Kidney capillary endothelial cell (primary cell): ENCODE results near the gene GABRP.
A peak's percentile ranks its signal among the peaks of the same experiment; 100 is the strongest.
"Not testable (repeated sequence)": the region's sequence is repeated elsewhere in the genome, so short reads cannot be mapped to it uniquely, and the experiment has no call there.

Source experiments
- DNase-seq: peaks from one replicate; pipeline ENCODE4 v3.0.0-alpha.2; 2018; ENCODE audit warnings: low spot score

The GABRP gene

GRCh38 chr5:170755679-170756456 lies 27.7 kb upstream of the GABRP start:
- DNase-seq, result no peak

GRCh38 chr5:170756691-170757090 lies 26.8 kb upstream of the GABRP start:
- no peak for DNase-seq

GRCh38 chr5:170757182-170757601 lies 26.3 kb upstream of the GABRP start:
- peak; percentile 16 for DNase-seq

GRCh38 chr5:170757669-170758068 lies 25.9 kb upstream of the GABRP start:
- DNase-seq, result no peak

- no peak for DNase-seq
These were observed 25.0 kb upstream of the GABRP start for GRCh38 chr5:170758481-170758880.

- DNase-seq, result no peak
These were observed 23.4 kb upstream of the GABRP start for GRCh38 chr5:170760113-170760512.

- DNase-seq, result no peak
These were observed 22.3 kb upstream of the GABRP start for GRCh38 chr5:170761048-170761707.

GRCh38 chr5:170761708-170762066 lies 21.8 kb upstream of the GABRP start:
- no peak for DNase-seq

- not testable (repeated sequence) for DNase-seq
These were observed 21.2 kb upstream of the GABRP start for GRCh38 chr5:170762298-170762697.

GRCh38 chr5:170765868-170766267 lies 17.7 kb upstream of the GABRP start:
- DNase-seq, result not testable (repeated sequence)

GRCh38 chr5:170769246-170769645 lies 14.3 kb upstream of the GABRP start:
- DNase-seq, result no peak

- DNase-seq, result no peak
These were observed 13.6 kb upstream of the GABRP start for GRCh38 chr5:170769898-170770416.

GRCh38 chr5:170771496-170771895 lies 12.0 kb upstream of the GABRP start:
- DNase-seq, result no peak

- DNase-seq, result no peak
These were observed 10.2 kb upstream of the GABRP start for GRCh38 chr5:170773024-170773985.

GRCh38 chr5:170774831-170775230 lies 8.7 kb upstream of the GABRP start:
- no peak for DNase-seq

- no peak for DNase-seq
These were observed 1.6 kb upstream of the GABRP start for GRCh38 chr5:170781946-170782345.

- no peak for DNase-seq
These were observed 1.1 kb upstream of the GABRP start for GRCh38 chr5:170782438-170782837.

- DNase-seq, result no peak
These were observed 1.9 kb downstream of the GABRP start for GRCh38 chr5:170785416-170785815.

GRCh38 chr5:170787216-170787615 lies 3.7 kb downstream of the GABRP start:
- no peak for DNase-seq

GRCh38 chr5:170788626-170789304 lies 5.2 kb downstream of the GABRP start:
- peak; percentile 26 for DNase-seq

- peak; percentile 66 for DNase-seq
These were observed 7.9 kb downstream of the GABRP start for GRCh38 chr5:170791325-170791954.
